T-helper 17 cell (primary cell): ENCODE results near the gene RPP25L. TPM values are rescaled to one million over a fixed set of nuclear protein-coding genes. Genes with fewer than 3 reads are reported as not detected.

Experiments used
- ATAC-seq: fragments of 150-1000 bp; cut with Tn5 transposase; 2 replicates; pipeline ENCODE4 v1.10.0; 2021; ENCODE audit warnings: mild to moderate bottlenecking, moderate library complexity
- DNase-seq, 3 donors: peaks; one replicate each; pipeline versions ENCODE4 v3.0.0 to v3.0.0-alpha.2; 2020 to 2021
- H3K9me3 ChIP-seq: one replicate; pipeline ENCODE4 v1.7.0; 2013; ENCODE audit warnings: low read length, mild to moderate bottlenecking; ENCODE audit not compliant: control insufficient read depth, poor library complexity, severe bottlenecking
- H3K27ac Mint-ChIP-seq: one replicate; pipeline ENCODE4 v1.8.0; 2022; ENCODE audit warnings: mild to moderate bottlenecking, moderate library complexity, mixed read lengths
- H3K27me3 Mint-ChIP-seq: one replicate; pipeline ENCODE4 v1.8.0; 2022; ENCODE audit warnings: mixed read lengths
- H3K36me3 Mint-ChIP-seq: one replicate; pipeline ENCODE4 v1.8.0; 2022; ENCODE audit warnings: low read depth, mixed read lengths
- H3K4me1 Mint-ChIP-seq: one replicate; pipeline ENCODE4 v1.8.0; 2022; ENCODE audit warnings: mild to moderate bottlenecking, mixed read lengths
- H3K4me3 Mint-ChIP-seq: one replicate; pipeline ENCODE4 v1.8.0; 2022; ENCODE audit warnings: mild to moderate bottlenecking, moderate library complexity, mixed read lengths
- total RNA-seq, 4 donors: library from RNA in 2 of 4; stranded (reverse) in 2 of 4; gene quantifications; one replicate each; pipeline ENCODE4 v1.2.3 and lab custom pipeline; 2022 to 2026

RPP25L gene
- total RNA-seq, 2 donors from 2014 or later: 8.3 to 9.0 TPM

- Mint-ChIP-seq H3K4me3 (no peak overlapping the region), H3K27me3 (peaks cover 93% of the 10 kb centered on the region), H3K4me1 (peaks cover 18% of the 10 kb centered on the region), H3K27ac (no peak overlapping the region), H3K36me3 (peaks cover 23% of the 10 kb centered on the region)
- DNase-seq: no peak
- no peaks in the 10 kb centered on the region for H3K9me3 ChIP-seq
- no peak for ATAC-seq
Measured at GRCh38 chr9:34581318-34581717, 30.6 kb downstream of the RPP25L start.

GRCh38 chr9:34580358-34580757 lies 31.5 kb downstream of the RPP25L start:
- Mint-ChIP-seq H3K4me3 (no peak overlapping the region), H3K36me3 (peaks cover 26% of the 10 kb centered on the region), H3K27me3 (peaks cover 91% of the 10 kb centered on the region), H3K27ac (no peak overlapping the region), H3K4me1 (peaks cover 20% of the 10 kb centered on the region)
- ATAC-seq (no peak), DNase-seq (no peak)
- H3K9me3 ChIP-seq: no peaks in the 10 kb centered on the region

- no peak overlapping the region for H3K27ac Mint-ChIP-seq
- peaks cover 20% of the 10 kb centered on the region for H3K4me1 Mint-ChIP-seq
- H3K4me3 Mint-ChIP-seq: no peak overlapping the region
- ATAC-seq (no peak), DNase-seq (no peak)
- no peaks in the 10 kb centered on the region for H3K9me3 ChIP-seq
- H3K27me3 Mint-ChIP-seq: peaks cover 91% of the 10 kb centered on the region
- peaks cover 26% of the 10 kb centered on the region for H3K36me3 Mint-ChIP-seq
Measured at GRCh38 chr9:34579808-34580163, 32.1 kb downstream of the RPP25L start.

DNA sequence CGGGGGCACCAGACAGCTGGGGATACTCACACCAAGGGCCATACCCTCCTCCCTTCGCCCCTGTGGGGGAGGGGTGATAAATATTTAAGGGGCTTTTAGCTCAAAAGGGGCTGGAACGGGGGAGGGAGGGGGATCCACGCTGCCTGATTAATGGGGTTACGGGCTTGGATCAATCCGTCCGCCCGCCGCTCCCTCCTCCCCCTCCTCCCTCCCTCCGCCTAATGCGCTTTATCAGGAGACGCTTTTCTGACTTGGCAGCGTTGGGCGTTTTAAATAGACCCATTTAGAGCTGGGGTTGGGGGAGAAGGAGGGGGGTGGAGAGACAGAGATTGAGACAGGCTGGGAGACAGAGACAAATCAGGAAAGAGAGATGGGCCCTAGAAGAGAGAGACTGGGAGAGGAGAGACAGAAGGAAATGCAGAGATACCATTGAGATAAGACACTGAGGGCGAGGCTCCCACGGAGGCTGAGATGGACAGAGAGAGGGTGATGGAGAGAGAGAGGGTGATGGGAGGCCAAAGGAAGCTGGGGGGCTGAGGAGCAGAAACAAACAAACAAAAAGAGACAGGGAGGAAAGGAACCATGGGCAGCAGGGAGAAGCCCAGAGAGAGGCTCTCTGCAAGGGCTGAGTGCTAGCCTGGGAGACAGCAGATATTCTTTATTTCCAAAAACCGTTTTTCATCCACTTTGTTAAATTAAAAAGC lies 32.6 kb downstream of the RPP25L start:
- H3K4me3 Mint-ChIP-seq: peak overlapping the region; percentile 61
- H3K27me3 Mint-ChIP-seq: peaks cover 90% of the 10 kb centered on the region
- H3K27ac Mint-ChIP-seq: no peak overlapping the region
- H3K9me3 ChIP-seq: no peaks in the 10 kb centered on the region
- ATAC-seq (no peak), DNase-seq (no peak)
- peaks cover 19% of the 10 kb centered on the region for H3K4me1 Mint-ChIP-seq
- H3K36me3 Mint-ChIP-seq: peaks cover 26% of the 10 kb centered on the region

DNA sequence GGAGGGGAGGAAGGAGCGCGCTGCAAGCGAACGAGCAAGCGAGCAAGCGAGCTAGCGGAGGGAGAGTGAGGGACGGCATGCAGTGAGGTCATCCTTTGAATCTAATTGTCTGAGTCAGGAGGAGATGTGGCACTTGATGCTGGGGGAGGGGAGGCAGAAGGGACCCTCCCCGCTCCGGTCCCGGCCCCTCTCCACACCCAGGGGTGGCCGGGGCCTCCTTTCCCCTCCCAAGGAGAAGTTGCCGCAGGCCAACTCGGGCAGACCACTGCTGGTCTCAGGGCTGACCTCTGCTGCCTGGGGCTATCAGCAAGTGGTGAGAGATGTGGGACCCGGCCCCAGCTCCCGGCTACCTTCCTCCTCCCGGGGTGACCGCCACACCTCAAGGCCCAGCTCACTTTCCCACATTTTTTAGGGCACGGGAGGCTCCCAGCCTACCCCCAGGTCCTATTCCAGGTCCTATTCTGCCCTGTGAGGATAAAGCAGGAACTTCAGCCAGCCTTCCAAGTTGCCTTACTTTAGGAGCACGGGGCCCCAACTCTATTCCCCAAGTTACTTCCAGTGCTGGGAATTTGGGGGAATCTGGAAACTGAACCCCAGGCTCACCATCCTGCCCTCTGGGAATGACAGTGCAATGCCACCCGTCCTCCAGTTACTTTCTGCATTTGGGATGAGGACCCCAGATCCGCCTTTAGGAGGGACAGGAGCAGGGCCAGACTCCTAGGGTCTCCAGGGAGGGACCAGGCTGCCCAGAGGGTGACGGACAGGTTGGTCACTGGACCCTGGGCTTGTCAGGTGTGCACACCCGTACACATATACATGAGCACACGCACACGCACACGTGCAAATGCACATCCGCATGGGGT lies 33.4 kb downstream of the RPP25L start:
- no peaks in the 10 kb centered on the region for H3K9me3 ChIP-seq
- H3K27ac Mint-ChIP-seq: no peak overlapping the region
- H3K27me3 Mint-ChIP-seq: peaks cover 87% of the 10 kb centered on the region
- H3K4me3 Mint-ChIP-seq: peak overlapping the region; percentile 45
- H3K4me1 Mint-ChIP-seq: peaks cover 22% of the 10 kb centered on the region
- DNase-seq (no peak), ATAC-seq (peak; percentile 25)
- peaks cover 28% of the 10 kb centered on the region for H3K36me3 Mint-ChIP-seq

GRCh38 chr9:34577400-34578240 lies 34.3 kb downstream of the RPP25L start:
- ATAC-seq (no peak), DNase-seq (no peak)
- Mint-ChIP-seq H3K27me3 (peaks cover 81% of the 10 kb centered on the region), H3K36me3 (peaks cover 27% of the 10 kb centered on the region), H3K4me3 (peak overlapping the region; percentile 89), H3K4me1 (peaks cover 22% of the 10 kb centered on the region), H3K27ac (no peak overlapping the region)
- H3K9me3 ChIP-seq: no peaks in the 10 kb centered on the region

DNA sequence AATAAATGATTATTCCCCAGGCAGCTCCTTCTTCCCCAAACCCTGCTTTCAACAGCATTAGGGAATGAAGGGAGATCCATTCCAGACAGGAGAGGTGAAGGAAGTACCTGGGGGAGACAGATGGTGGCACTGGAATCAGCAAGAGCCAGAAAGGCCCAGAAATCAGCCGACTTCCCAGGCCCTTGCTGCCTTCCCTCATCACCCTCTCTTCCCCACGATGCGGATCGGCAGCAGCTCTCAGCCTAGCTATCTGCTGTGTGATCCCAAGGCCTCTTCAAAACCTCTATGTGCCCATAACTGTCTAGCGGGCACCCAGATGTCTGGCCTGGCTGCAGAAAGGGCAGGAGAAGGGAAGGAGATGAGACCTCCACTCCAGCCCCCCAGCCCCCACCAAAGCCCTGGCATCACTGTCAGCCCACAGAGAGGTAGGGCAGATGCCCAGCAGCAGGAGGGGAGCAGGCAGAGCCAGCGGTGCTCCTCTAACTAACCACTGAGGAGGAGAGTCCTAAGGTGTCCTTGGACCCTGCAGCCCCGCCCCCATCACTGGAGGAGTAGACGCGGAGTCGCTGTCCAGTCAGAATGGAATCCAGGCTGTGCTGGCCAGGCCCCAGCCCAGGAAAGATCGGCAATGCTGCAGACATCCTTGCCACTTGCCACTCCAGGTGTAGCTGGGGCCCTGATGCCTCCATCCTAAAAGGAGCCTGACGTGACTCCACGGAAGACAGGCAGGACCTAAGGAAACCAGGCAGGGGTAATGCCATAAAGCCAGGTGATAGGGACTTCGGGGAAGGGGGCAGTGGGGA lies 35.1 kb downstream of the RPP25L start:
- Mint-ChIP-seq H3K27me3 (peaks cover 74% of the 10 kb centered on the region), H3K27ac (no peak overlapping the region), H3K4me3 (peak overlapping the region; percentile 89), H3K4me1 (peaks cover 22% of the 10 kb centered on the region), H3K36me3 (peaks cover 24% of the 10 kb centered on the region)
- ATAC-seq (no peak), DNase-seq (no peak)
- no peaks in the 10 kb centered on the region for H3K9me3 ChIP-seq

- ATAC-seq (no peak), DNase-seq (no peak)
- Mint-ChIP-seq H3K4me1 (peaks cover 22% of the 10 kb centered on the region), H3K4me3 (no peak overlapping the region), H3K36me3 (peaks cover 23% of the 10 kb centered on the region), H3K27ac (no peak overlapping the region), H3K27me3 (peaks cover 74% of the 10 kb centered on the region)
- H3K9me3 ChIP-seq: no peaks in the 10 kb centered on the region
Measured at GRCh38 chr9:34575862-34576596, 35.9 kb downstream of the RPP25L start.

DNA sequence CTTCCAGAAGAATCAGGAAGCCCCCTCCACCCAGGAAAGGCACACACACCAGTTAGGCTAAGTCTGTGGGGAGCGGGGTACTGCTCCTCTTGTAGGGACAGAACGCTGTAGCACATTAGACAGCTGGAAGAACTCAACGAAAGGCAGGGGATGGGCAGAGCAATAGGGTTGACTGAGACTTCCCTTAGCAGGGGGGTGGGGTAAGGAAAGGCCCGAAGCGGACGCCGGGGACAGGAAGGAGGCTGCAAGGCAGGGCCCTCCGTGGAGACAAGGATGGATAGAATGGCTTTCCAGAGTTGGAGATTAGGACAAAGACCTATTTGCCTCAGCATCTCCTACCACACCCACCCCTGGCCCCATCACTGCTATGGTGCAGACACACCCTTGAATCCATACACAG lies 36.7 kb downstream of the RPP25L start:
- Mint-ChIP-seq H3K27ac (no peak overlapping the region), H3K4me3 (no peak overlapping the region), H3K36me3 (peaks cover 21% of the 10 kb centered on the region), H3K4me1 (peaks cover 22% of the 10 kb centered on the region), H3K27me3 (peaks cover 74% of the 10 kb centered on the region)
- DNase-seq (no peak), ATAC-seq (no peak)
- no peaks in the 10 kb centered on the region for H3K9me3 ChIP-seq

- ATAC-seq (no peak), DNase-seq (no peak)
- H3K9me3 ChIP-seq: no peaks in the 10 kb centered on the region
- Mint-ChIP-seq H3K4me1 (peaks cover 23% of the 10 kb centered on the region), H3K36me3 (peaks cover 19% of the 10 kb centered on the region), H3K27ac (no peak overlapping the region), H3K4me3 (no peak overlapping the region), H3K27me3 (peaks cover 74% of the 10 kb centered on the region)
Measured at GRCh38 chr9:34574571-34574970, 37.3 kb downstream of the RPP25L start.

DNA sequence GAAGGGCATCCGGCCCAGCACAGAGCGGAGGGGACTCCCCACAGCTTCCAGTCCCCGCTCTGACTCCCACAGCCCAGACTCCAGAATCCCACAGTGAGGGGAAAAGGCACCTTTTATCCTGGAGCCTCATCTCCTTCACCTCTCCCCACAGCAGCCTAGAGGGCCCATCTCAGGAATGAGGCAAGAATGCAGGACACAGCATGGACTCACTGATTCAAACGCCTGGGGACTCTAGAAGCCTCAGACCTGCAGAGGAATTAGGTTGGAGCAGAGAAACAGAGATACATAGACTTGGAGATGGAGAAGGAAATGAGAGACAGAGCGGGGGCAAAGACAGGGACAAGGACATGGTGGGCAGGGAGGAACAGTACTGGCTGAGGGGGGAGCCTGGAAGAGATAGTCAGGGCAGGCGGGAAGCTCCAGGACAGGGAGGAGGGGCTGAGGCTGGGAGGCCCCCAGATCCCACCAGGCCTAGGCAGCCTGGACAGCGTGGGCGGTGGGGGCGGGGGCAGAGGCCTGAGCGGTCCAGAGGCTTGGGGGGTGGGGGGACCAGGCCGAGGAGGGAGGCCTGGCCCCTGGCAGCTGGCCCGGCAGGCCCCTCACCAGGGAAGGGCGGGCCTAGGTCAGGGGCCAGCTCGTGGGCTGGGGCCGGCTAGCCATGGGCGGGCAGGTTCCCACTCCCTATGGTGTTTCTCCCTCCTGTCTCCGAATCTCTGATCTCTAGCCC lies 38.1 kb downstream of the RPP25L start:
- H3K36me3 Mint-ChIP-seq: peaks cover 14% of the 10 kb centered on the region

More for the DNA sequence above, 38.1 kb downstream of the RPP25L start:
- H3K4me1 Mint-ChIP-seq: peaks cover 18% of the 10 kb centered on the region
- peaks cover 68% of the 10 kb centered on the region for H3K27me3 Mint-ChIP-seq
- no peak overlapping the region for H3K27ac Mint-ChIP-seq
- H3K4me3 Mint-ChIP-seq: no peak overlapping the region
- DNase-seq: no peak
- ATAC-seq: no peak
- H3K9me3 ChIP-seq: no peaks in the 10 kb centered on the region
